Stimulated activated CD4-positive, alpha-beta T cell treated with anti-CD3 and anti-CD28 coated beads, Interleukin-4, amount 100 ng/mL, for 24 hours (primary cell): ENCODE data around the gene PCK1.

ENCODE experiments used
- DNase-seq: peaks from one replicate; pipeline ENCODE4 v3.0.0-alpha.2; 2020

Gene PCK1

DNA sequence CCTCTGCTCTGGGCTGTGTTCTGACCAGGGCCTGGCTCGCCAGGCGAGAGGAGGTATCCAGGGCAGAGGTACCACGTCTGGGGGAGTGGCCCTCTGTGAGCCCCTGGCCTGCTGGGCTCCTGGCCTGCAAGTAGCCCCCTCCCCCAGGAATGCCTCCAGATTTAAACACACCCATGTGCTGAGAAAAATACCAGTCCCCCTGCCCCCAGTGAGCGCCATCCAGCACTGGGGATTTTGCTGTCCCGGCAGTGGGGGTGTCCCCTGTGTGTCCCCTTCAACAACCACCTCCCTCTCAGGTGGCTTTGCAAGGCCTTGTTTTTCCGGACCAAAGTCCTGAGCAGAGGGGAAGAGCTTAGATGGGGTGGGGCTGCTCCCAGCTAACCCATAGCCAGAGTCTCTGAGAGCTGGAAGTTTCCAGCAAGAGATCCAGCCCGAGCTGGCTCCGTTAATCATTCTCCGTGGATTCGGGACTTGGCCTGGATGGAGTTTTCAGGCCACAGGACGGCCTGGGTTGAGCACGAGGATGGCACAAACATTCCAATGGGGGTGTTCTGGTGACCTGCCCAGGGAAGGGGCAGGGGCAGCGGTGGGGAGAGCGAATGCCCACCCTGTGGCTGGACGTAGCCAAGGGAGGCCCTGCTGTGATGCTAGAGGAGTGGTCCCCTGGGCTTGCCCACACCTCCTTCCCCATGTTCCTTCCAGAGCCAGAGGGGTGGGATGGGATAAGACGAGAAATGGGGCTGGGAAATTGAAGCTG is 29.0 kb downstream of the PCK1 start:
- DNase-seq, result no peak

DNA sequence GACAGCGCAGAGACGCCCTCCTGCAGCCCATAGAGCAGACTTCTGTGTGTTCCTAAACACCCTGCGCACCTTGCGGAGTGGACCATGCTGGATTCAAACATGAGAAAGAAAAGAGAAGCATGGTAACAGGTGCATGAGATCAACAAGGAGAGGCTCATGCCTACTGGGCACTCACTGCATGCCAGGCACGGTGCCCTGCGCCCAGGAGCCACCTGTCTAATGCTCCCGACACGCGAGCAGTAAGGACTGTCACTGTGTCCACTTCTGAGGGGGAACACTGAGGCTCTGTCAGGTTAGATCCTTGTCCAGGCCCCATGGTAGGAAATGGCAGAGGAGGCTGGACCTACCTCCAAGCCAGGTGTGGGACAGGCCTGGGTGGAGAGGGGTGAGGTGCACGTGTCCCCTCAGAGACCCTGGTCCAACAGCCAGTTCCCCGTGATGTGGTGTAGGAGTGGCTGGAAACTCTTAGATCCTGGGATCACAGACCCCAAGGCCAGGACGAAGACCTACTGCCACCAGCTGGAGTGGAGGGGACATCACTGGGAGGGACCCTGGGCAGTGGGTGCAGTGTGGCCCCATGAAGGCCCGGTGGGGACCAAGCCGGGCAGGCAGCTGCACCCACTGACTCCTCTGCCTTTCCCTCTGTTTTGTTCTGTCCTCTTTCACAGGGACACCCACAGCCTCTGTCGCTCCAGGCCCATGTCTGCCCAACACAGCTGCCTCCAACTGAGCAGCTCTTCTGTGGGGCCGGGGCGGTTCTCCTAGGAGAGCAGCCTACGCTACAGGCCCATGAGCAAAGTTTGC is 29.8 kb downstream of the PCK1 start:
- DNase-seq, result no peak

DNA sequence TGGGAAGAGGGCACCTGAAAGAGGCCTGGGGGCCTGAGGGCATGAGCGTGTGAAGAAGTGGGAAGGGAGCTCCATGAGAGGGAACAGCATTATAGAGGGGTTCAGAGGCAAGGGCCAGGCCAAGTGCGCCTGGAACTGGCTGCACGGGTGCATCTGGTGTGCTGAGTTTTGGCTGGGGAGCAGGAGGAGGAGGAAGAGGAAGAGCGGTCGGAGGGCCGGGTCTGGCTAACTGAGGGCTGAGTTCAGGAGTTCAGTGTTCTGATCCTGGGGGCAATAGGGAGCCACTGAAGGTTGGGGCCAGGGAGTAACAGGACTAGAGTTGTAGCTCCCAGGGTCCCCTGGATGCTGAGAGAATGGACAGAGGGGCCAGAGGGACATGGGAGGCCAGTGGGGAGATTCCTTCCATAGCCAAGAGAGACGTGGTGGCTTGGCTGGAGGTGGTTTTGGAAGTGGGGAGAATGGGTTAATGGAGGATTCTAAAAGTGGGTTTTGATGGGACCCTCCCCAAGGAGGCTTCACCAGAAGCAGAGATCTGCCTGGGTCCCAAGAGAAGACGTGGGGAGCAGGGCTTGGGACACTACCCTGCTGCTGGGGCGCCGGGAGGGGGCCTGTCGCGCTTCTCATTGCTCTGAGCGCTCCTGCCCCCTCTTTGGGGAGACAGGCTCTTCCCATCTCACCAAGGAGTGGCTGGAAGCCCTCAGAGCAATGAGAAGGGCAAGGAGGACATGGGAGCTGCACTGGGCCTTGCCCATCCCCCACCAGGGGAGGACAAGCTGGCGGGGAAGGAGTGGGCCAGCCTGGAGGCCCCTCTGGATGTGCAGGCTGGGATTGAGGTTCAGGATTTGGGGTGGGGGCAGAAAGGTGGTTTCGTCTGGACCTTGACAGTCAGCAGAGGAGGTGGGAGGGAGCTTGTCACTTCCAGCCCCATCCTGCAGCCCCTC is 30.6 kb downstream of the PCK1 start:
- no peak for DNase-seq

DNA sequence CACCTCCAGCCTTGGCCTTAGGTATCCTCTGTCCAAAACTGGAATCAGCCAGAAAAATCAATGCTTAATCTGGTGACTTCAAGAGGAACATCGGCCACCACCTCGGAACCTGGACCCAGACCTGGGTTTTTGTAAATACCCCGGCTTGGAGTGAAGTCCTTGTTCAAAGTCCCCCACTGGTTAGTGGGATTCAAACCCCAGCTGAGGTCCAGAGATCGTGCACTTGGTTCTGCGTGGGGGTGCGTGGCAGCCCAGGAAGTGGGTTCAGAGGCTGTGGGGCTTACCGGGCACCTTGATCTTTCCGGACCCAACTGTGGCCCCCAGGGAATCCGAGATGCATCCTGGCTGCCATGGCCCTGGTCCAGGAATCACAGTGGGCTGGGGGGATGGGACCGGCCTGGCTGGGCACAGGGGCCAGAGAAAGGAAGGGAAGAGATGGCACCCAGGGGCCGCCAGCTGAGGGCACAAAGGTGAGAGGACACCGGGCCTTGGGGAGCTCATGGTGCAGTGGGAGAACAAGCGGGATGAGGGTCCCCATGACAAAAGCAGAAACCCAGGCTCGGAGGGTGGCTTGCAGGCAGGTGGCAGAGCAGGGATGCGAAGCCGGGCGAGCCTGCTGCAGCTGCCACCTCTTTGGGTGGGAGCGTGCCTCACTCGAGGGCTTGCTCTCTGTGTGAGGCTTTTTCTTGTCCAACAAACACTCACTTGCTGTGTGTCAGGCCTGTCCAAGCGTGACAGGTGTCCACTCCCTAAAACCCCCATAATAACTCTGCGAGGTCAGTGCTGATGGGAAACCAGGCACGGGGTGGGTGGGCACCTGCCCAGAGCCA is 31.6 kb downstream of the PCK1 start:
- no peak for DNase-seq

DNA sequence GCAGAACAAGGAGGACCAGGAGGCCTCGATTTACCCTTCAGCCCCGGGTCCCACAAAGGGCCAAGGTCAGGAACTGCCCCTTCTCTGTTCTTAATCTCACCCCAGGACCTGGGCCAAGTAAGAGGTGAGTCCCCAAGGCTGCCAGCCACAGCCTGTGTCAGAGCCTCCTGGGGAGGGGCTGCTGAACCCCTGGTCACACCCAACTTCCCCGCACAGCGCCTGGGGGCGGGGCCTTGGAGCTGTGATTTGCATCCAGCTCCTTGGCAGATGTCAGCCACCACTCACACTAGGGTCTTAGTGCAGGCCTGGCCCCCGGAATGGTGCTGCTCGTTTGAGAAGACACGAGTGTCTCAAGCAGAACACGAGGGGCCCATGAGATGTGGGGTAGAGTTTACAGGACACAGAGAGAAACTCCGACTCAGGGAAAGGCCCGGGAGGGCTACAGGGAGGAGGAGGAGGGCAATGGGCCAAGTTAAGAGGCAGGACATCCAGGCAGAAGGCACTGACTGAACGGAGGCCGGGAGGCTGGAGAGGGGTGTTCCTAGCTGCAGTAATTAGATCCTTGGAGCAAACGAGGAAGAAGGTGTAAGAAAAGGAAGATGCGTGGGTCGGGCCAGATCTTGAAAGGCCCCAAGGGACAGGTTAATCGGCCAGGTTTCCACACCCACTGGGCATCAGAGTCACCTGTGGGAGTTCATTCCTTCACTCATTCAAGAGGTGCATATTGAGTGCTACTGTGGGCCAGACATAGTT is 32.4 kb downstream of the PCK1 start:
- DNase-seq, result no peak

DNA sequence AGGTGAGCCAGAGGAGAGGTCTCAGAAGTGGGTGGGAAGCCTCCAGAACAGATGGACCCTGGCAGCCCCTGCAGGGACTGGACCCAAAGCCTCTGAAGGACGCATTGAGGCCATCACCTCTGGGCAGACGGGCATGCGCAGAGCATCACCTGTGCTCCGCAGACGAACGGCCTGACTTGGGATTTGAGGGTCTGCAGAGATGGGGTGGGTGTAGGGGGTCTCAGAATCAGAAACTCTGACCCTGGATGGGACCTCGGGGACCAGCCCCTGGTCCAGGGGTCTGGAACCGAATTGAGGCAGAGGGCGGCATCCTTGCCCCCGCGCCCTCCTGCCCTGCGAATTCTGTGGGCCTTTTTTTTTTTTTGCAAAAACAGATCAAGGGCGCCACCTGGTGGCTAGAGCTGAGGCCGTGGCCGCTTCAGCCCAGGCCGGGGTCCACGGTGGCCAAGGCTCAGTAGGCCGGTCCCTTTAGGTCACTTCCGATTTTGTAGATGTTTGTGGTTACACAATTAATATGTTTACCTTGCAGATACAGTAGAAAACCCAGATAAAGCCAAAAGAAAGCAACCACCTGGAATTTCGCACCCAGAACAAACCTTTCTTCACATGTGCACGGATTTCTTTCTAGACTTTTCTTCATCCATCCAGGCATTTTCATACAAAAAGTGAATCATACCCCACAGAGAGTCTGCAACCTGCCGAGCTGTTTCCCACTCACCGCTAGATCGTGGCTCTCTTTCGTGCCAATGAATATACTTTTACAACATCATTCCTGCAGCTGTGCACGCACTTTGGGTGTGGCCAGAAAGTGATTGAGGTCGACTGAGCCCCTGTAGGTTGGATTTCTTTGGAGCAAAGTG is 33.4 kb downstream of the PCK1 start:
- DNase-seq, result peak; percentile 59

DNA sequence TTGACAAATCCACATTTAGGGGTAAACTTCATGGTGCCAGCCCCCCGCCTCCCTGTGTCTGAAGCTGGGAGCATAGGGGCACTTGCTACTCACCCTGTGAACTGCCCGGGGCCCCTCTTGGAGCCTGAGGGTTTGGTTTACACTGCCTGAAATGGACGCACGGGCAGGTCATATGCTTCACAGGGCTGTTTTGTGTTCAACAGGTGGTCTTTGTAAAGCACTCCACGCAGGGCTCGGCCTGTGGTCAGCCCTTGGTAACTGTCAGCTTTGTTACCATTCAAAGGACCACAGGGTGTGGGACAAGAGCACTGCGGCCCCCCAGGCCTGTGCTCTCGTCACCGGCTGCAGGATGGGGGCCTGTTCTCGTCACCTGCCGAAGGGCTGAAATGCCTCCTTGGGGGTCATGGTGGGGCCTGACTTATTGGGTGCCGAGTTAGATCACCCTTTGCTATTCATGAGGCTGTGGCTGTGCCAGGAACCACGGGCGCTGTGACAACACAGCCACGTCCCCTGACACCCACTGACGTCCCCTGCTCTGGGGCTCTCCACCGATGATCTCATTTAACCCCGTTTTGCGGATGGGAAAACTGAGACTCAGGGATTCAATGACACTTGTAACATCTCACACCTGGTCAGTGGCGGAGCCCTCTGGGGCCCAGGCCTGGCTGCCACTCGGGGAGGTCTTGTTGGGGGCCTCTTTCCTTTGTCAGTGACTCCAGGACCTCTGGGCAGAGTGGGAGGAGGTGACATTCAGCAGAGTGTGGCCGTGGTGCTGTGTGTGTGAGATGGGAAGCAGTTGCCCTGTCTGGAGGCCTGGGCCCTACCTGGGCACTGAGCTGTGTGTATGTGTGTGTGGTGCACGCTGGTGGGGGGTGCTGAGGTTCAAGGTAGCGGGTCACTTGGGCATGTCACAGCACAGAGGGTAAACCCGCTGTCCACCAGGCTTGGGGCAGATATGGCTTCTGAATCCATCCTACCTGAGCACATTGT is 34.4 kb downstream of the PCK1 start:
- no peak for DNase-seq

DNA sequence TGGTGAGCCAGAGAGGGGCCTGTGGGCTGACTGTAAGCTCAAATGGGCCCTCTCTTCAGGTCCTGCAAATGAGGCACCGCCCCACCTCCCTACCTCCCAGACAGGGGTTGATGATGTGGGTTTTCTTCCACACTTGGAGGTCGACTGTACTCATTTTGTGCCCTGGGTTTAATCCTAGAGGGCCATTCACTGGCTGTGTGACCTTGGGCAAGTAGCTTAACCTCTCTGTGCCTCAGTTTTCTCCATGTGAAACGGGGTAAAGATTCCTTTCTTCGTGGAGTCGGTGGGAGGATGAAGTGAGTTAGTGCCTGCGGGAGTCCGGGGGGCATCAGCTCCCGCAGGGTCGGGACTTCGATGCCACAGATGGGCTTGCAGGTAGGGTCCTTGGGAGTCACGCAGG is 35.4 kb downstream of the PCK1 start:
- DNase-seq, result no peak

DNA sequence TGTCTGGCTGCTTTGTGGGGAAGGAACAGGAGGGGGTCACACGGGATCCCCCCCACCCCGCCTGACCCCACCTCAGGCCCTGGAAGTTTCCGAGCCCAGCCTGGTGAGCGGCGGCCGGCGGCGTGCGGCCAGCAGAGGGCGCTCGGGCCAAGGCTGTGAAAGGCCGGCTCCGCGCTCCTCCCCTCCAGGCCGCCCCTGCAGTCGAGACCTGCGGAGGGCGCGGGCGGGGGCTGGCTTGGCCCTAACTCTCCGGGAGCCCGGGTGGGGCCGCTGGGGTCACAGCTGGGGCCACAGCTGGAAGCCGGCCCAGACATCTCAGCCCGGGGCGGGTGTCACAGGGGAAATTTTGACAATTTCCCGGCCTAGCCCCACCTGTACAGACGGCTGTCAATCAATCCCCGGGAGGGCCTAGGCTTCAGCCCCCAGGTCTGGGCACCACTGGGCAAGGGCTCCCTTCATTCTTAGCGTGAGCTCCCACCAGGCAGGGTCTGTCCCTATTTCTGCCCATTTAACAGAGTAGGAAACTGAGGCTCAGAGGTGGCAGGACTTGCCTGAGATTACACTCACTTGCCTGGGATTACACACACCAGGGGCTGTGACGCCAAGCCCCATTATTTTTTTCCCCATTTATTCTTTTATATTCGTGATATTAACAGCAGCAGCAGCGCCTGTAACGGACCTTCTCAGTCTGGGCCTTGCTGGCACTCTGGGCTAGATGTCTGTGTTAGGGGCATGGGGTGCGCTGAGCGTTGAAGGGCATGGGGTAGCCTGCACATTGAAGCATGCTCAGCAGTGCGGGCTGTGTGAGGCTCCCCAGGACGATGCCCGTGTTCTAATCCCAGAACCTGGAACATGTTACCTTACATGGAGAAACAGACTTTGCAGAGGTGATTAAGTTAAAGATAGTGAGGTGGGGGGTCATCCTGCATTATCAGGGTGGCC is 36.4 kb downstream of the PCK1 start:
- peak; percentile 73 for DNase-seq

DNA sequence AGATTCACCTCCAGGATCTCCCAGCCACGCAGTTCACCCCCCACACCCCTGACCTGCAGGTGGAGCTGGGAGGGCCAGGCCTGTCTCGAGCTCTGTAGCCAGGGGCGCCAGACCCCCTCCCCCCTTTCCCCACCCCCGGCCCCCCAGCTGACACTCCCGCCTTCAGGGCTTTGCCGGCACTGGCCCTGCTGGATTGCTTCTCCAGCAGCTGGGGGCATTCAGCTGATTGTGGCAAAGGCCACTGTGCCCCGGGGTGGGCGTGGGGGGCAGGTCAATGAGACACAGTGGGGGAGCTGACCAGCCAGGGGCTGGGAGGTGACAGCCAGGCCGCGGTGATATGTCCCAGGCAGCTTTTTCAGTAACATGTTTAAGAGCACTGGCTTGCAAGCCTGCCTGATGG is 37.1 kb downstream of the PCK1 start:
- no peak for DNase-seq

DNA sequence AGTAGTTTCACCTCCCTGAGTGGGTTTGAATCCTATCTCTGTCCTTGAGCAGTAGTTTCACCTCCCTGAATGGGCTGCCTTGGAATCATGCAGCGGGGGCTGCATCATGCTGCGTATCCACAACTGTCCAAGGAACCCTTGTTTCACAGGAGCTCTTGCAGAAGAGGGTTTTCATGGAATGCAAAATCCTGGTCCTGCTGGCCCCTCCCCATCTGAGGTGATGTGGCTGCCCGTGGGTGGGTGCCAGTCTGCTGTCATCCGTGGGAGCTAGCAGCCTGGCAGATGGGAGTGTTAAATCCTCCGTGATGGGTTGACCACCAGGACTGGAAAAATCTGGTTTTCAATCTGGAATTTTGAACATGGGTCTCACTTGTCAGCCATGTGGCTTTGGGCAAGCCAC is 37.6 kb downstream of the PCK1 start:
- DNase-seq, result no peak

DNA sequence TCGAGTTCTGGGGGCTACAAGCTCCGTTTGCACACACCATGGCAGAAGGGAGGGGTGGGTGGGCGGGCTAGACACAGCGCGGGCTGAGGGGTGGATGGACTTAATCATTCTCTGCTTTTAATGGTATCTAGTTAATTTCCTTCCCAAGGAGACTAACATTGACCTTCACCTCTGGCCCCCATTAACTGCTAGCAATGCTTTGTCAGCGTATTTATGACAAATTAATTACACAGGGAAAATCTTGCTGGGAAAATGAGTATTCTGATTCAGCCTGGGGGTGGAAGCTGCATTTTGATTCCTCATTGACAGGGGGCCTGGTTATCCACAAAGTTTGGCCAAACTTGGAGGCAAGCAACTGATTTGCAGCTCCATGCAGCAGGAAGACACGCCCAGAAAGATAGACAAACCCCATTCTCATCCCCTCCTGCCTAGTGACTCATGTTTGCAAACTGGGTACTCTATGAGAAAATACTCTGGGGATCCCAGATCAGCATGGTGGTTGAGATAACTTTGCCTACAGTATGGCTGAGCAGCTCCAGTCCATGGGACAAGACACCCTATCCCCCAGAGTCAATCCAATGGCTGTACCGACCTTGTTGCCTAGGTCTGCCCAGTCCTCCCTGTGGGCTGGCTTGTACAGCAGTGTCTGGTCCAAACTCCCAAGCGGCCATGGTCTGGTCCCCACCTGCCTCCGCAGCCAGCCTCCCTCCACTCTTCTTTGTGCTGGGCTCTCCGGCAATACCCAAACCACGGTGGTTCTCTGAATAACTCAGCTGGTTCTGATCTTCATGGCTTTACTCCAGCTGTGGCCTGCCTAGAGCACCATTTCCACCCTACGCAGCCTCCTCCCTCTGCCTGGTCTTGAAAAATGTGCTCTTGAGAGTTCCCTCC is 39.7 kb downstream of the PCK1 start:
- no peak for DNase-seq

DNA sequence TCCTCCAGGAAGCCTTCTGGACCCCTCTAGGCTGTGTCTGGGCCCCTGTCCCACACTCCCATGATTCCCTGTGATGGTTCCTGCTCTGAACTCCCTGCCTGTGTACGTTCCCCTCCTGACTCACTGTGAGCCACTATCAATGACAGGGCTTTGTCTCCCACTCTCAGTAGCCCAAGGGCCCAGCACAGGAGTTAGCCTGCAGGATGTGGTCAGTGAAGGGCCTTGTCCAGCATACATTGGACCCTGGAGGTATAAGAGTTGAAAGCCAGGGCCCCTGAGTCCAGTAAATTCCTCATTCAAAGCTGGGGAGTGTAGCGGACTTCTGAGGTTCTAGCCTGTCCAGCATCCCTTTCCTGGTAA is 40.3 kb downstream of the PCK1 start:
- DNase-seq, result no peak

DNA sequence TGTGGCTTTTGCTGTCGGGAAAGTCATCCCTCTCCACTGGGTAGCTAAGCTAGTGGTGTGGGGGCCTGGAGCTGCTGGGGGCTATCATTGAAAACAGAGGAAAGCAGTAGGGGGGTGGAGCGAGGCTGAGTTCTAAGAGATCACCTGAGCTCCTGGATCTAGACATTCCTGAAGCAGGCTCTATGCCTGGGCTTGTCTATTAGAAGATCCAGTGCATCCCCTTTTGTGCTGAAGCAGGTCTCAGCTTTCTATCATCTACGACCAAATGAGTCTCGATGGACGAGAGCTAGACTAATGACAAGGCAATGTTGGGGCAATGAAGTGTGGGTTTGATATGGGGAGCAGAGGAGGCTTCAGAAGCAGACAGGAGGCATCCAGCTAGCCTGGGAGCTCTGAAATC is 40.8 kb downstream of the PCK1 start:
- DNase-seq, result no peak

DNA sequence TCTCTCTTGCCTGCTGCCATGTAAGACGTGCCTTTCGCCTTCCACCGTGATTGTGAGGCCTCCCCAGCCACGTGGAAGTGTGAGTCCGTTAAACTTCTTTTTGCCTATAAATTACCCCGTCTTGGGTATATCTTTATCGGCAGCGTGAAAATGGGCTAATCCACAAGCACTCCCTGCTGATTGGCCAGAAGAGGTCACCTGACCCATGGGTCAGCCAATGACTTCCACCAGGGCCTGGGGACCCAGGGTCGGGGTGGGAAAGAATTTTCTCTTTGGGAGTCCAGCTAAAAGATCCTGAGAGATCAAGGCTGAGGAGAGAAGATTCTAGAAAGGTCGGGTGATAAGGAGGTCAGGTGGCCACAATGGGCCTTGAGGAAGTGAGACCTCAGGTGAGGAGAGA is 42.2 kb downstream of the PCK1 start:
- DNase-seq, result no peak

DNA sequence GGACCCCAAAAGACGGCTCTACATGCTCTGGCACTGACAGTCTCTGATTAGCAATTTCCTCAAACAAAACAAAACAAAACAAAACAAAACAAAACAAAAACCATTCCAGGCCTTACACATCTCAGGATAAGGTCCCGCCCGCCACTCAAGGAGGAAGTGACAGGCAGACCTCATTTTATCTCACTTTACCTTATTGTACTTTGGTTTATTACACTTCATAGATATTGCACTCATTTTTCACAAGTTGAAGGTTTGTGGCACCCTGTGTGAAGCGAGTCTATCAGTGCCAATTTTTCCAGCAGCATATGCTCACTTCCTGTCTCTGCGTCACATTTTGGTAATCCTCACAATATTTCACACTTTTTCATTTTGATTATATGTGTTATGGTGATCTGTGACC is 44.1 kb downstream of the PCK1 start:
- DNase-seq, result no peak

DNA sequence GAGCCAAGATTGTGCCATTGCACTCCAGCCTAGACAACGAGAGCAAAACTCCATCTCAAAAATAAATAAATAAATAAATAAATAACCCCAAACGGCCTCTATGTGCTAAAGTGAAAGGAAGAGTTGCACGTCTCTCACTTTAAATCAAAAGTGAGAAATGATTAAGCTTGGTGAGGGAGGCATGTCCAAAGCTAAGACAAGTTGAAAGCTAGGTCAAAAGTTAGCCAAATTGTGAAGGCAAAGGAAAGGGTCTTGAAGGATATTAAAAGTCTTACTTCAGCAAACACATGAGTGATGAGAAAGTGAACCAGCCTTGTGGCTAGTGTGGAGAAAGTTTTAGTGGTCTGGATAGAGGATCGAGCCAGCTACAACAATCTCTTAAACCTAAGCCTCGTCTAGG is 45.0 kb downstream of the PCK1 start:
- no peak for DNase-seq
